ENCODE measurements around the gene AMFR.

DNA sequence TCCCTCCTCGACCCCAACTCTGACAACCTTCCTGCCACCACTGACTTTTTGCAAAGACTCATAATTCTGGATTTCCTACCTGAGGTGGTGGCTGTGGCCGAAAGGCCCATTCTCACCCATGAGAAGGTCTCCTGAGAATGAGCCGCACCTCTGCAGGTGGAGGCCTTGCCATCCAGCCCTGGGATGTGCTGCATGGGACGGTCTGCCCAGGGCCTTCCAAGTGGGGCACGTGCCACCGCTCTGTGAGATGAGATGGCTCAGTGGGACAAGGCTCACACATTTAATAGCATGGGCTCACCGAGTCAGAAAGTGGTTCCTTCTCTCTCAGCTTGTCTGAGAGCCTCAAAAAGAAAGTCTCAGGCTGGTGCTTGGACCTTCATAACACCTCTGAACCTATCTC is 112.8 kb downstream of the AMFR start:
- TF ChIP-seq, protein P1, sequence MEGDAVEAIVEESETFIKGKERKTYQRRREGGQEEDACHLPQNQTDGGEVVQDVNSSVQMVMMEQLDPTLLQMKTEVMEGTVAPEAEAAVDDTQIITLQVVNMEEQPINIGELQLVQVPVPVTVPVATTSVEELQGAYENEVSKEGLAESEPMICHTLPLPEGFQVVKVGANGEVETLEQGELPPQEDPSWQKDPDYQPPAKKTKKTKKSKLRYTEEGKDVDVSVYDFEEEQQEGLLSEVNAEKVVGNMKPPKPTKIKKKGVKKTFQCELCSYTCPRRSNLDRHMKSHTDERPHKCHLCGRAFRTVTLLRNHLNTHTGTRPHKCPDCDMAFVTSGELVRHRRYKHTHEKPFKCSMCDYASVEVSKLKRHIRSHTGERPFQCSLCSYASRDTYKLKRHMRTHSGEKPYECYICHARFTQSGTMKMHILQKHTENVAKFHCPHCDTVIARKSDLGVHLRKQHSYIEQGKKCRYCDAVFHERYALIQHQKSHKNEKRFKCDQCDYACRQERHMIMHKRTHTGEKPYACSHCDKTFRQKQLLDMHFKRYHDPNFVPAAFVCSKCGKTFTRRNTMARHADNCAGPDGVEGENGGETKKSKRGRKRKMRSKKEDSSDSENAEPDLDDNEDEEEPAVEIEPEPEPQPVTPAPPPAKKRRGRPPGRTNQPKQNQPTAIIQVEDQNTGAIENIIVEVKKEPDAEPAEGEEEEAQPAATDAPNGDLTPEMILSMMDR (IDR thresholded peaks at IDR 0.05): no peak
- TF ChIP-seq ZFX (IDR thresholded peaks at IDR 0.05; ENCODE audit: borderline replicate concordance): no peak

Data from 22Rv1 (cell line).